ENCODE data around the gene CCR7. TPM values are rescaled to one million over a fixed set of nuclear protein-coding genes. Genes with fewer than 3 reads are reported as not detected.

The CCR7 gene
- total RNA-seq, result 1 to 10 TPM in 1 of 4 donors, under 1 TPM in 1, not detected in 2; 0.37 to 1.9 TPM

- TF ChIP-seq CTCF (IDR thresholded peaks at IDR 0.05), result no peak
- ATAC-seq (ENCODE audit: low FRiP score), result no peak
- DNase-seq (ENCODE audit: low spot score), result no peak
Measured at GRCh38 chr17:40564883-40565768, at the start of gene CCR7. Gene CCR7 (minus strand): TSS chr17:40565472. CDS start chr17:40565409, 63 bp downstream.

DNA sequence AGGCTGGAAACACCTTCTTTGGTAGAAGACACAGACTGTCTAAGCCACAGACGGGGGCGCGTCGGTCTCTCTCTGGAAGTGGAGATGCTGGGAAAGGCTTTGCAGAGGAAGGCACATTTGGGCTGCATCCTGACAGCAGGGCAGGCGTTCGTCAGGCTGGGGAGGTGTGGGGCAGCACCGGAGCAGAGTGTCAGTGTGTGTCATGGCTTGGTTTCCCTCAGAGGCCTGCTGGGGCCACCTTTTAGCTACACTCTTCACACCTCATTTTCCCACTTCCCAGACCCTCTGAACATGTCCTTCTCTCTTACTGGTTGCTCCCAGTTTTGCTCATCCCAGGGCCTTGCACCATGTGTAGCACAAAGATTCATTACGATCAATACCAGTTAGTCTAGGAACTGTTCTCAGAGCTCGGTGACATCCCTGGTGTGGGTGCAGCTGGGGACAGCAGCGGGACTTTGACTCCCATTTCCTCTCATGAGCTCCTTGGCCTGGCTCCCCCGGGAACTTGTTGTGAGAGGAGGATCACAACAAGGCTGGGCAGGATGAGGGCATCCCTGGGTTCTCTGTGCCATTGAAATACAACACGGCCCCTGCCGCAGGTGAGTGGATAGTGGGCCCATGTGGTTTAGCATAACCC lies 49.3 kb upstream of the CCR7 start:
- DNase-seq (ENCODE audit: low spot score) (no peak), ATAC-seq (ENCODE audit: low FRiP score) (no peak)
- no peak for TF ChIP-seq CTCF (IDR thresholded peaks at IDR 0.05)

DNA sequence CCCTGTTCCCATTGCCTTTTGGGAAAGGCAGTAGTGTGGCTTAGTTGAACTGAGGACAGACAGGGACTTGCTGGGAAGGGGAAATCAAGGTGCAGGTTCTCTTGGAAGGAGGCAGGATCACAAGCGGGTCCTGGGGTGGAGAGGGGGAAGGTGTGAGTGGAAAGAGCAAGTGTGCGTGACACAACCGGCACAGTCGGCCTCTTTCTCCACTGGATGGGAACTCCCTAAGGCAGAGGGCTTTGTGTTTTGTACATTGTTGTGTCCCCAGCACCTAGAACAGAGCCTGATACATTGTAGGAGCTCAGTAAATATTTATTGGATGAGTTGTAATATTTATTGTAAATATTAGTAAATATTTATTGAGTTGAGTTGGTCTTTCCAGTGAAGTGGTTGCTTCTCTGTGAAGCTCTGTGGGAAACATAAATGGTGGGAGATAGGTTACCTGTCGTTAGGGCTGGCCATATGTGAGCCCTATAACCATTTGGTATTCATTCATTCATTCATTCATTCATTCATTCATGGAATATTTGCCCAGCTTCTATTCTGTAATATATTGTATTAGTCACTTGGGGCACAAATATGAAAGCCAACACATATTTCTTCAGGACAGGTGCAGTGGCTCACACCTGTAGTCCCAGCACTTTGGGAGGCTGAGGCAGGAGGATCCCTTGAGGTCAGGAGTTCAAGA lies 48.3 kb upstream of the CCR7 start:
- no peak for DNase-seq (ENCODE audit: low spot score)
- no peak for TF ChIP-seq CTCF (IDR thresholded peaks at IDR 0.05)
- ATAC-seq (ENCODE audit: low FRiP score), result no peak

GRCh38 chr17:40612599-40613244 lies 47.5 kb upstream of the CCR7 start:
- TF ChIP-seq CTCF (IDR thresholded peaks at IDR 0.05), result no peak
- no peak for ATAC-seq (ENCODE audit: low FRiP score)
- DNase-seq (ENCODE audit: low spot score), result no peak

GRCh38 chr17:40611840-40612474 lies 46.7 kb upstream of the CCR7 start:
- TF ChIP-seq CTCF (IDR thresholded peaks at IDR 0.05), result no peak
- ATAC-seq (ENCODE audit: low FRiP score), result peak; percentile 68
- no peak for DNase-seq (ENCODE audit: low spot score)

GRCh38 chr17:40610359-40610758 lies 45.1 kb upstream of the CCR7 start:
- no peak for DNase-seq (ENCODE audit: low spot score)
- no peak for TF ChIP-seq CTCF (IDR thresholded peaks at IDR 0.05)
- no peak for ATAC-seq (ENCODE audit: low FRiP score)
